GM18505 (cell line): ENCODE results near the gene FGFBP2.

ENCODE experiments used
- ATAC-seq: cut with Tn5 transposase; IDR thresholded peaks from one replicate; pipeline ENCODE4 v1.9.1; 2021; ENCODE audit not compliant: unreplicated experiment
- POLR2A ChIP-seq: IDR thresholded peaks from 4 replicates; pipeline ENCODE4 v1.6.1; 2011; ENCODE audit warnings: borderline replicate concordance; ENCODE audit not compliant: insufficient read depth, insufficient read length; ENCODE audit errors: extremely low read depth

FGFBP2 gene, protein sequence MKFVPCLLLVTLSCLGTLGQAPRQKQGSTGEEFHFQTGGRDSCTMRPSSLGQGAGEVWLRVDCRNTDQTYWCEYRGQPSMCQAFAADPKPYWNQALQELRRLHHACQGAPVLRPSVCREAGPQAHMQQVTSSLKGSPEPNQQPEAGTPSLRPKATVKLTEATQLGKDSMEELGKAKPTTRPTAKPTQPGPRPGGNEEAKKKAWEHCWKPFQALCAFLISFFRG

DNA sequence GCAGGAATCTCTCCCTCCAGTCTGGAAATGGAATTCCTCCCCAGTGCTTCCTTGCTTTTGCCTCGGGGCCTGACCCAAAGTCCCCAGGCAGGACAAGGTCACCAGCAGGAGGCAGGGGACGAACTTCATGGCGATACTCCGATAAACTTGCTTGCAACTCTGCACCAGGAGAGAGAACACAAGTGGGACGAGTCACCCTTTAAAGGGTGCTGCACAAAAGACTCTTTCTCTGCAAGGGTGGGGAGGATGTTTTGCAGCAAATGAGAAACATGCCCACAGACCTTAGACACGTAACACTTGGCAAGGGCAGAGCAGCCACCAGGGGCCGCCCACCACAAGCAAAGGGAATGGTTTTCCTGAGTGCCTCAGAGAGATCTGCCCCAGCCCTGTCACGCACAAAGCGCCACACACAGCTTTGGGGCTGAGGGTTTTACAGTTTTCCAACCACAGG is at the start of gene FGFBP2:
FGFBP2 (minus strand) TSS at position 175 of the 451 bp plus-strand sequence; CDS start at position 129, 46 bp downstream.
- no peak for TF ChIP-seq POLR2A
- no peak for ATAC-seq

DNA sequence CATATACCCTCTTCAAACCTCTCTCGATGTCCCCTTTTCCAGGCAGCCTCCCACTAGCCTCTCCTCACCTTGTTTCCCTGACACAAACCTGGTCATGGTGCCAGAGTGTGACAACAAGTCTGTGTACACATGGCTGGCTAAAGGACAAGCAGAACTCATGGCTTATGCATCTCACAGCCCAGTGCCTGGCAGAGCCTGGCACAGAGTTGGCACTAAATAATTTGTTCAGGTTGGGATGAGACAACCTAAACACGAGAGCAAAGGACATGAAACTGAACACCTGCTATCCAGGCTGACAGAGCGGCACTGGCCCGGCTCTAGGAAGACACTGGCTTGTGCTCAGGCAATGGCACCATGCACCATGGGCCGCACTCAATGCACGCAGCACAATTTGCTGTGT is 48.2 kb upstream of the FGFBP2 start:
- ATAC-seq: no peak
- no peak for TF ChIP-seq POLR2A

DNA sequence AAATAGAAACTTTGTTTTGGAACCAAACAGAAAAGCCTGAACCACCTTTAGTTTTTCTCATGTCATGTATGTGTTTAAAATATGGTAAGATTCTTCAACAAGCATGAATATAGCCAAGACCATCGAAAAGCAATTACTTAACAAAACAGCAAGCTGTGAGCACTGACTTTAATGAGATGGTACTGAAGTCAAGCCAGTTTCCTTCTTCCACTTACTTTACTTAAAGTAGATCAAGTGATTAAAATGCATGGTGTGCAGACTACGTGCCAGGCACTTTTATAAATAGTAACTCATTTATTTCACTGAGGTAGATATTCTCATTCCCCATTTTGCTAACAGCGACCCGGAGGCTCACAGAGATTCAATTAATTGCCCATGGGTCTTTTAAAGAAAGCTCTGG is 46.2 kb upstream of the FGFBP2 start:
- no peak for TF ChIP-seq POLR2A
- no peak for ATAC-seq

DNA sequence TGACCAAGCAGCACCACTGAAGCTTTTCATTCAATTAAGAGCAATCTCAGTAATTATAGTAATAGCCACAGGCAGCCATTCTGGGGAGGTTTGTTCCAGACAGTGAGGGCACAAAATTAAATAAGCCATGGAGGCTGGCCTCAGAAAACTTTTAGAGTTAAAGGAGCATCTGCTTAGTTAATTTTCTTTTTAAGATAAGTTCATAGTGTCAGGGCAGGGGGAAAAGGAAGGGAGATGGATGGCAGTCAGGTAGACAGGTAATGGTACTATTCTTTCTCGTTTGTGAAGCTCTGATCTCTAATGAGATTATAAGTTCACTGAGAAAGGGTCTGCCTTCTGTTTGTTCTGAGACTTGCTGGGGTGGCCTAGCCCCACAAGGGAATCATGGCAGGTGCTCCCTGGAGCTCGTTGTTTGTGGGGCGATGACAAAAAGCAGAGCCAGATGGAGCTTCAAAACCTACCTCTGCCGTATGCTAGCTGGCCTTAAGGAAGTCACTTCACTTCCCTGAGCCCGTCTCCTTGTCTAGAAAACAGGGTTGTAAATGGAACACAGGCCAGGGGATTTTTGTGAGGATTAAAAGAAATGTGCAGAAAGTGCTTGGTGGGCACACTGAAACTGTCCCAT is 44.6 kb upstream of the FGFBP2 start:
- no peak for TF ChIP-seq POLR2A
- no peak for ATAC-seq

DNA sequence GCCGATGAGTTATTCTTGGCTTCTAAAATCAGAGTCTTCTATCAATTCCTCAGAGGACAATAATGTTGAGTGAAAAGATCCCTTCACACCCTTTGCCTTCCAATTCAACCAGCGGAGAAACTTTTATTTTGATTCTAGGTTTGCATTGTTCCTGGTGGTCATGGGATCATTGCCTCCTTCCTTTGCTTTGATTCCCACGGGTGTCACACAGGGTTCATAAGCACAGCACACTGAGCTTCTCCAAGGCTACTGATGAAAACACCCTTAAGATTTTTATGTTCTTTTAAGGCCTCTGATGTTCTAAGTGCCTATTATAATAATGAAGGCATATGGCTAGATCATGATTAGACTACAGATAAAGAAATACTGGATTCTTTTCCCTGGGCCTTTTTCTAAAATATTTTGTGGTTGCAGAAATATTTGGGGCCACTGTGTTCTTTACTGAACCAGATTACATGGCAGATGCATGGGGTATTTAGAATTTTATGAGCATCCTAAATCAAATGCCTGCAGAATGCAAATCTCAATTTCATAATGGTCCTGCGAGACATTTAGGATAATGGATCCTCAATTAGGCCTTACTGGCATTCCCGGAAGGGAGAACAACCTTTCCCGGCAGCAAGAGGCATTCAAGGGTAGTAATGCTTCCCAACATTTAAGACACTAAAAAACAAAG is 43.9 kb upstream of the FGFBP2 start:
- ATAC-seq: no peak
- TF ChIP-seq POLR2A: no peak

DNA sequence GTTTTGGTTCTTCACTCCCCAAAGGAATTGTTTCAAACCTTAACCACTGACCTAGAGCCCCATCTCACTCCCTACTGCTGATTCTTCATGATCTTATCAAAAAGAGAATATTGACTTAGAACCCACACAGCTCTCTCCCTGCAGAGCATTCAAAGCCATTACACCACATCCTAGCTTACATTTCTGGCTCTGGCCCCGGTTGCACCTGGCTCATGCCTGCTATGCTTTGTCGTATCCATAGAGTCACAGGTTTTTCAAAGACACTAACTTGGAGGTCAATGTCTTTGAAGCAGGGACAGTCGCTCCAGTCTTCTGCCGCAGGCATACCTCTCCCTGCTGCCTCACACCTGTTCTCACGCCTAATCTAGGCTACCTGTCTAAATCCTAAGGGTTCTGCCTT is 42.7 kb upstream of the FGFBP2 start:
- ATAC-seq: no peak
- no peak for TF ChIP-seq POLR2A

DNA sequence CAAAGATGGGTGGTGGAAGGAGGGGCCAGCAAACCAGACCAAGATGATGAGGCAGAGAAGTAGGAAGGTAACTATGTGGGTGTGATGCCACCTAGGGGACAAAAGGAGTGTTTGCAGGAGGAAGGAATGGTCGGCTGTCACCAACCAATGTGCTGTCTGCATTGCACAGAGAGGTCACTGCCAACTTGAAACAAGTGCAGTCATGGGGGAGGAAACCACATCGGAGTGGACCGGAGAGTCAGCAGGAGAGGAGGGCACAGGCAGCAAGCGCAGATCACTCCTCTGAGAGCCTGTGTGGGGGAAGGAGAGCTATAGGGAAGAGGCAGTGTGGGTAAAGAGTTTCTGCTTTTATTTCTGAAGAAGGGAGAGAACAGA is 38.5 kb upstream of the FGFBP2 start:
- ATAC-seq: peak; percentile 95
- no peak for TF ChIP-seq POLR2A

DNA sequence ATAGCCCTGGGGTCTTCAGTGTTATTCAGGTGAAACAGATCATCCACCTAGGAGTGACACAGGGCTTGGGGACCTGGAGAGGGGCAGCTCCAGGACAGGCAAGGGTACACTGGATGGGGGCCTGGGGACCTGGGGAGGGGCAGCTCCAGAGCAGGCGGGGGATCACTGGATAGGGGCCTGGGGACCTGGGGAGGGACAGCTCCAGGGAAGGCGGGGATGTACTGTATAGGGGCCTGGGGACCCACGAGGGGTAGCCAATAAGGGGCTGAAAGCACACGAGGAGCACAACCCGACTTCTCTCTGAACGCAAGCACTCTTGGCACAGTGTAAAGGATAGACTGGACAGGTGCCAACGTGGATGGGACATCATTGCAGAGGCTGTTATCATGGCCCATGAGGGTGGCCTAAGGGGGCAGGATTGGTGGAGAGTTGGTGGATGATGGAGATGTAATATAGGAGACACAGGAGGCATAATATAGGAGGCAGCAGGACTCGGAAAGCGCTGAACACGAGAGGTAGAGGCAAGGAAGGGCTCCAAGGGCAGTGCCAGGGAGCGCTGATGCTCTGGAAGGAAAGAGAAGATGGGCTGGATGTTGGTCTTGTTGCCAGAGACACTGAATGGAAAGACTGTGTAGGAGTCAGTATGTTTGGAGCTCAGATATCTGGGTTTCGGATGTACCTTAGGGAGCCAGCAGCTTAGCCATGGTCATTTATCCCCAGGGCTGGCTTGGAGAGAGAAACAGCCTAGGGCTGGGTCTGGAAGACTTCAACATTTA is 37.9 kb upstream of the FGFBP2 start:
- ATAC-seq: no peak
- TF ChIP-seq POLR2A: no peak

DNA sequence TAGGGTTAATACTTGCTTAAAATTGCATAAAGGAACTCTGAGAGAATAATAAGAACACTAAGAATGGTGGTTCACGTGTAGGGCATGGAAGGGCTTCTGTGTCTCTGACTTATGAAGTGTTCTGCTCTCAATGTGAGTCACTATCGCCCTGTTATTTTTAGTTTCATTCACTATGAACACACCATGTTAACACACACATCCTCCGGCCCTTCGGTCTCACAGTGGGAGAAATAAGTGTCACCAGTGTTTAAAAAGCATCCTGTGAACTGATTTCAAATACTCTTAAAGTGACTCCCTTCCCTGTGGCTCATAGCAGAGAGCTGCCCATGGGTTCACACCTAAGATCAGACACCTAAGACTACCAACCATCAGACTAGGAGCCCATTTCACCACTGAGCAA is 33.8 kb upstream of the FGFBP2 start:
- no peak for TF ChIP-seq POLR2A

DNA sequence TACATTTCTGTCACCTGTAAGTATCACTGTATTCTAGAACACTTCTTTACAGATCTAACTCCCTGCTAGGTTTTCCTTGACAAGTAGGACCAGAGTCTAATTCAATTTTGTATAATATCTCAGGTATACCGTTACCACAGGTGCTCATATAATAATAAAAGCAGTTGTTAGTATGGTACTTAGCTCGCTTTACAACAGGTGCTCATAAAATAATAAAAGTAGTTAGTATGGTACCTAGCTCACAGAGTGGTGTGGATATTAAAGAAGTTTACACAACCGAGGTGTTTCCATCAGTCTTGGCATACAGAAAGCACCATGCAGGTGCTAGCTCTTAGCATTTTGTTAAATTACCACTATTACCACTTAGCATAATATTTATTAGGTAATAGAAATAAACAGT is 32.9 kb upstream of the FGFBP2 start:
- ATAC-seq: no peak

More for the DNA sequence above, 33.8 kb upstream of the FGFBP2 start:
- ATAC-seq: no peak

DNA sequence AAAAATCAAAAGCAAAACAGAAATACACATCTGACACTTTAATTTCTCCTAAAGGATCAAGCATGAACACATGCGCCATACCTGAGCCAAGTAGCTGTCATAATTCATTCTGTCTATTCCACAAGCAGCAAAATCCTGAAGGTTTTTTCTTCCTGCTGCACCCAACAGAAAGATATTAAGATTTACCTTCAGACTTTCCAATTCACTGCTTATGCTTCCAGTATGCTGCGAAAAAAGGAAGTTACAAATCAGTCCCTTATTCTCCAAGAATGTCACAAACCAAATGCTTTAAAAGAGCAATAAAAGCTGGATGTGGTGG is 29.2 kb upstream of the FGFBP2 start:
- no peak for TF ChIP-seq POLR2A
- ATAC-seq: no peak

More for the DNA sequence above, 32.9 kb upstream of the FGFBP2 start:
- TF ChIP-seq POLR2A: no peak

DNA sequence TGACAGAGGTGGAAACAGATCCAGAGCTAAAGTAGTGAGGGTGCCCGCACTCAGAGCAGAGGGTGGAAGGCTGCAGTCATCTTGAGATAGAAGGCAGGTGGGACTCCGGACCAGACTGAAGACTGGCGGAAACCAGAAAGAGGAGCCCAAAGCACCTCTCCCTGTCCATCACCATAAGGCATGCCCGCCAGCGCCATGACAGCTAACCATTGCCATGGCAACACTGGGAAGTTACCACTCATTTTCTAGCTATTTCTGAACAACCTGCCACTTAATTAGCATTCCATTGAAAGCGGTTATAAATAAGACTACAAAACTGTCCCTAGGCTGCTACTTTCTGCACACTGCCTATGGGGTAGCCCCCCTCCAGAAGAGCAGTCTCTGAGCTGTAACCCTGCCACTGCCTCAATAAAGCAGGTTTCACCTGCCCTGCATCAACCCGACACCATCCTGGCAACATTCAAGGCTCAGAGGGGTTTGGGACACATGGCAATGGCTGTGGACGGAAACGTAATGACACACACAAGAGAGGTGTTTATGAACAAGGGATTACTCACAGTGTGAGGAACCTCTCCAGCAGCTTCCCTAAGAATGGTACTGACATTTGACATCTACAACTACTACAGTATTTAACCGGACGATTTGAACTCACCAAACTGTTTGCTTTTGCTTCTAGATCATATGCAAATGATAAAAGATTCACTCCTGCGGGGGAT is 27.8 kb upstream of the FGFBP2 start:
- TF ChIP-seq POLR2A: no peak
- no peak for ATAC-seq

DNA sequence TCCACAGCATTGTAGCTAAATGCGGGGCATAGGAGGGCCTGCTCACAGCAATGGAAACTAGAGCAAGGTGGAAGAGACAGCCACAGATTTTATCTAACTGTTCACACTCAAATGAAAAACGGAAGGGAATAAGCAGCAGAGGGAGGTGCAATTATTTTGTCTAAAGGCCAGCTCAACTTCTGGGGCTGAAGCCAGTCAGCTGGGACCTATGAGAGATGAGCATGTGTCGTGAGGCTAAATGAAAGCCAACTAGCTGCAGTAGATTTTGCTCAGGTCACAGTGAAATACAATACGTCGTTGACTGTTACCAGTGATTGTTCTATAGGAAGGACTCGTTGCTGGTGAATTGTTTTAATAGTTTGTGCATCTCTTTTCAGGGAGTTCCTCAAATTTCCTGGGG is 26.4 kb upstream of the FGFBP2 start:
- no peak for ATAC-seq
- no peak for TF ChIP-seq POLR2A
